Astrocyte (in vitro differentiated cells and primary cell): ENCODE data around the gene ELFN2.

Experiments
- EZH2 ChIP-seq: IDR thresholded peaks from 2 replicates; pipeline ENCODE4 v1.6.1; 2012; ENCODE audit warnings: mild to moderate bottlenecking, low read length, inconsistent platforms; ENCODE audit not compliant: insufficient read depth
- TF ChIP-seq, protein P1 (sequence below): IDR thresholded peaks from 2 replicates; pipeline ENCODE4 v1.5.1; 2011; ENCODE audit warnings: low read depth, mild to moderate bottlenecking, inconsistent platforms, low read length, moderate library complexity; ENCODE audit not compliant: insufficient read depth

DNA sequence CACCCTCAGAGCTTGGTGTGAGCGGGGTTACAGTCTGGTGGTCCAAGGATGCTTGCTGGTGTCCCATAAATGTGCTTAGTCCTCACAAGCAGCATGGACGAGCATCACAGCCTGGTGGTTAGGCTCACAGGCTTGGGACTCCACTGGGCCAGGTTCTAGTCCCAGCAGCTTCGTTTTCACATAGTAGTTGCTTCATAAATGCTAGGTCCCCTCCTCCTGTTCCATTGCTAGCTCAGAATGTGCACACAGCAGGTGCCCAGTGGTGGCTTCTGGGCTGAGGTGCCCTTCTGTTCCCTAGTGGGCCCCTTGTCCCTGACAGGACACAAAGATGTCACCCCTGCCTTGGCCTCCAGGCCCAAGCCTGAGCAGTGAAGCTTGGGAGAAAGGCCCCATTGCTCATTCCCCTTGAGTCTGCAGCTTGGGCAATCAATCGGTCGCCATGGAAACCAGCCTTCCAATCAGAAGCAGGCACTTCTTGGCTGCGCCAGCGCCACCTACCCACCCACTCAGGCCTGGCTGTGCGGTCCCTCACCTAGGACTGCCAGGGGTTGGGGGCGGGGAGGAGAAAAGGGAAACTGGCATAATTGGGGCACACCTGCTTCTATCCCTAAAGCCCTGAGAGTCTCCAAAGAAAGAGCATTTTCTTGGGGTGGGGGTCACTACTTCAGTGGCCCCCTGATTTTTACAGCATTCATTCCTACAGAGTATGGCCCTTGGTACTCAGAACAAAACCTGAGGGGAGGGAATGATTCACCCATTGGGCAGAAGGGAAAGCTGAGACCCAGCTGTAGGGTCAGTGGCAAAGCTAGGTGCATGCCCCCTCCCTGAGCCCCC lies 96.9 kb downstream of the ELFN2 start:
- TF ChIP-seq, protein P1, sequence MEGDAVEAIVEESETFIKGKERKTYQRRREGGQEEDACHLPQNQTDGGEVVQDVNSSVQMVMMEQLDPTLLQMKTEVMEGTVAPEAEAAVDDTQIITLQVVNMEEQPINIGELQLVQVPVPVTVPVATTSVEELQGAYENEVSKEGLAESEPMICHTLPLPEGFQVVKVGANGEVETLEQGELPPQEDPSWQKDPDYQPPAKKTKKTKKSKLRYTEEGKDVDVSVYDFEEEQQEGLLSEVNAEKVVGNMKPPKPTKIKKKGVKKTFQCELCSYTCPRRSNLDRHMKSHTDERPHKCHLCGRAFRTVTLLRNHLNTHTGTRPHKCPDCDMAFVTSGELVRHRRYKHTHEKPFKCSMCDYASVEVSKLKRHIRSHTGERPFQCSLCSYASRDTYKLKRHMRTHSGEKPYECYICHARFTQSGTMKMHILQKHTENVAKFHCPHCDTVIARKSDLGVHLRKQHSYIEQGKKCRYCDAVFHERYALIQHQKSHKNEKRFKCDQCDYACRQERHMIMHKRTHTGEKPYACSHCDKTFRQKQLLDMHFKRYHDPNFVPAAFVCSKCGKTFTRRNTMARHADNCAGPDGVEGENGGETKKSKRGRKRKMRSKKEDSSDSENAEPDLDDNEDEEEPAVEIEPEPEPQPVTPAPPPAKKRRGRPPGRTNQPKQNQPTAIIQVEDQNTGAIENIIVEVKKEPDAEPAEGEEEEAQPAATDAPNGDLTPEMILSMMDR: peak; percentile 21
- TF ChIP-seq EZH2: no peak
